HCT116 (cell line): ENCODE results near the gene FAM168A. TPM values are rescaled to one million over a fixed set of nuclear protein-coding genes. Genes with fewer than 3 reads are reported as not detected.

Experiments used
- ATAC-seq: fragments of 200-7000 bp; cut with Tn5 transposase; 2 replicates; pipeline ENCODE4 v1.9.1; 2020; ENCODE audit warnings: mild to moderate bottlenecking, moderate library complexity
- BruUV-seq: library from RNA; stranded (reverse); fragments of 400-500 nt; replicated peaks from 2 replicates; lab custom pipeline; 2021; lab: Mats Ljungman, UMichigan
- CTCF ChIA-PET: fragments of 300-600 bp; sonication (Branson Sonifier 250); formaldehyde crosslinking; loops from one replicate; lab custom pipeline; 2021; ENCODE audit warnings: antibody characterized with exemption; lab: Charles Lee
- POLR2A ChIA-PET: fragments of 300-600, 350-600 bp; sonication (Branson Sonifier 250); formaldehyde crosslinking; loops from one replicate; lab custom pipeline; 2021; ENCODE audit warnings: antibody characterized with exemption; lab: Charles Lee
- RAD21 ChIA-PET, 2 experiments: fragments of 300-600 bp; sonication (Branson Sonifier 250); formaldehyde crosslinking; loops; one replicate each; lab custom pipeline; 2023; ENCODE audit warnings: low total read pairs in 2 of 2; ENCODE audit not compliant: uncharacterized antibody in 2 of 2, unreplicated experiment in 2 of 2, low non-redundant PET in 1 of 2; lab: Charles Lee
- DNase-seq: peaks from one replicate; pipeline ENCODE4 v3.0.0-alpha.2; 2010; ENCODE audit warnings: low read depth, low spot score
- H2AFZ ChIP-seq: fragments of 200-600 bp; shearing (Covaris generic), sonication (generic); 2 replicates; pipeline ENCODE4 v1.6.1; 2017; ENCODE audit warnings: low read depth, mixed run types, mixed read lengths, antibody characterized with exemption, low read length; ENCODE audit not compliant: poor library complexity, severe bottlenecking
- H3K27ac ChIP-seq: 2 replicates; pipeline ENCODE4 v1.5.1; 2012; ENCODE audit warnings: low read depth, low read length
- H3K27me3 ChIP-seq: fragments of 200-600 bp; sonication (generic); 2 replicates; pipeline ENCODE4 v1.6.1; 2016; ENCODE audit warnings: mixed run types, low read length, mixed read lengths; ENCODE audit not compliant: insufficient read depth
- H3K36me3 ChIP-seq, 2 experiments: fragments of 200-500 bp in 1 of 2; fragments of 200-600 bp in 1 of 2; sonication (Bioruptor generic) in 1 of 2; sonication (generic) in 1 of 2; 2 replicates each; pipeline versions ENCODE4 v1.5.1 to v1.6.1; 2014 to 2016; ENCODE audit warnings: low read length in 2 of 2, inconsistent platforms in 1 of 2, mixed read lengths in 1 of 2, mixed run types in 1 of 2; ENCODE audit not compliant: insufficient read depth in 2 of 2, control insufficient read depth in 1 of 2
- H3K4me1 ChIP-seq, 2 experiments: fragments of 200-600 bp in 1 of 2; sonication (generic) in 1 of 2; 2 replicates each; pipeline versions ENCODE4 v1.5.1 to v1.6.1; 2012 to 2017; ENCODE audit warnings: low read length in 2 of 2, inconsistent platforms in 1 of 2, mild to moderate bottlenecking in 1 of 2, mixed read lengths in 1 of 2, mixed run types in 1 of 2, moderate library complexity in 1 of 2; ENCODE audit not compliant: insufficient read depth in 2 of 2, control insufficient read depth in 1 of 2
- H3K4me2 ChIP-seq: fragments of 200-600 bp; sonication (generic); 2 replicates; pipeline ENCODE4 v1.6.1; 2017; ENCODE audit warnings: mixed run types, low read length, mixed read lengths
- H3K4me3 ChIP-seq, 2 experiments: fragments of 200-600 bp in 1 of 2; sonication (generic) in 1 of 2; replicated peaks in 1 of 2; 2 replicates each; pipeline ENCODE4 v1.5.1; 2011 to 2016; ENCODE audit warnings: low read length in 2 of 2, control low read depth in 1 of 2, low read depth in 1 of 2, mild to moderate bottlenecking in 1 of 2, mixed read lengths in 1 of 2, mixed run types in 1 of 2
- H3K79me2 ChIP-seq: fragments of 200-600 bp; sonication (generic); 2 replicates; pipeline ENCODE4 v1.6.1; 2017; ENCODE audit warnings: mild to moderate bottlenecking, mixed run types, low read length, moderate library complexity, mixed read lengths; ENCODE audit not compliant: insufficient read depth
- H3K9ac ChIP-seq: fragments of 200-600 bp; sonication (generic); 2 replicates; pipeline ENCODE4 v1.6.1; 2016; ENCODE audit warnings: low read length, mixed read lengths
- H3K9me2 ChIP-seq: fragments of 200-600 bp; sonication (generic), shearing (Covaris generic); 2 replicates; pipeline ENCODE4 v1.6.1; 2017; ENCODE audit warnings: mixed run types, mild to moderate bottlenecking, moderate library complexity; ENCODE audit not compliant: insufficient read depth
- H3K9me3 ChIP-seq, 2 experiments: fragments of 200-500 bp in 1 of 2; fragments of 200-600 bp in 1 of 2; sonication (Bioruptor generic) in 1 of 2; sonication (generic) in 1 of 2; 2 replicates each; pipeline ENCODE4 v1.6.1; 2014 to 2017; ENCODE audit warnings: low read length in 2 of 2, mixed read lengths in 2 of 2, inconsistent platforms in 1 of 2, low read depth in 1 of 2, mild to moderate bottlenecking in 1 of 2, mixed run types in 1 of 2, moderate library complexity in 1 of 2; ENCODE audit not compliant: control insufficient read depth in 1 of 2, insufficient read depth in 1 of 2
- H4K20me1 ChIP-seq: fragments of 200-600 bp; sonication (generic), shearing (Covaris generic); 2 replicates; pipeline ENCODE4 v1.6.1; 2017; ENCODE audit warnings: mixed run types, mild to moderate bottlenecking, moderate library complexity; ENCODE audit not compliant: insufficient read depth
- CBX3 ChIP-seq: IDR thresholded peaks from 2 replicates; pipeline ENCODE4 v1.6.1; 2012; ENCODE audit warnings: low read depth
- CEBPB ChIP-seq: IDR thresholded peaks from 2 replicates; pipeline ENCODE4 v1.6.1; 2012; ENCODE audit warnings: low read depth
- CTCF ChIP-seq, 3 experiments: fragments of 200-600 bp in 1 of 3; sonication (generic) in 1 of 3; IDR thresholded peaks in 2 of 3; conservative IDR thresholded peaks in 1 of 3; 2 replicates each; pipeline ENCODE4 v1.5.1; 2012 to 2017; ENCODE audit warnings: low read depth in 2 of 3, low read length in 2 of 3, antibody characterized with exemption in 1 of 3, borderline replicate concordance in 1 of 3, control low read depth in 1 of 3, mild to moderate bottlenecking in 1 of 3, mixed read lengths in 1 of 3, mixed run types in 1 of 3, moderate library complexity in 1 of 3; ENCODE audit not compliant: insufficient read depth in 1 of 3
- EGR1 ChIP-seq: IDR thresholded peaks from 2 replicates; pipeline ENCODE4 v1.6.1; 2012; ENCODE audit warnings: low read depth
- ELF1 ChIP-seq: IDR thresholded peaks from 2 replicates; pipeline ENCODE4 v1.6.1; 2012; ENCODE audit warnings: low read depth, borderline replicate concordance
- EZH2phosphoT487 ChIP-seq: fragments of 200-600 bp; IDR thresholded peaks from 2 replicates; pipeline ENCODE4 v1.6.1; 2018; ENCODE audit warnings: antibody characterized with exemption, borderline replicate concordance
- JUND ChIP-seq: IDR thresholded peaks from 2 replicates; pipeline ENCODE4 v1.6.1; 2012
- SIN3A ChIP-seq: IDR thresholded peaks from 2 replicates; pipeline ENCODE4 v1.6.1; 2012; ENCODE audit warnings: low read depth
- TCF7L2 ChIP-seq: IDR thresholded peaks from 2 replicates; pipeline ENCODE4 v1.7.0; 2011; ENCODE audit warnings: borderline replicate concordance, inconsistent platforms; ENCODE audit not compliant: insufficient read depth, insufficient read length; ENCODE audit errors: extremely low read depth
- intact Hi-C: fragments of 100-400 bp; cut with micrococcal nuclease; formaldehyde crosslinking; loops from 2 replicates; pipeline ENCODE4 v1.10.0; 2022
- total RNA-seq: library from RNA; stranded (reverse); gene quantifications from one replicate; pipeline ENCODE4 v1.2.1, GENCODE V29; 2021; ENCODE audit not compliant: unreplicated experiment

Gene FAM168A
- total RNA-seq, 1 experiment from 2014 or later: 31.5 TPM

- H3K9me2 ChIP-seq: no peaks in the 10 kb centered on the region
- CTCF ChIA-PET: no interaction called here
Observed at GRCh38 chr11:73518195-73518594, 79.7 kb downstream of the FAM168A start.

GRCh38 chr11:73516080-73516479 lies 81.8 kb downstream of the FAM168A start:
- intact Hi-C loops: no loop called here
- CTCF ChIA-PET: interaction anchor here (0.6 kb wide), 1 partner anchor 936 kb away, joined by 3 read pairs; no protein-coding TSS in a partner anchor
- POLR2A ChIA-PET: no interaction called here

More at GRCh38 chr11:73518195-73518594, 79.7 kb downstream of the FAM168A start:
- Histone ChIP-seq H3K9ac (no peak overlapping the region), H3K36me3 (no peaks in the 10 kb centered on the region), H4K20me1 (no peaks in the 10 kb centered on the region), H3K79me2 (no peaks in the 10 kb centered on the region), H3K9me3 (no peaks in the 10 kb centered on the region), H3K4me1 (peaks cover 27 to 42% of the 10 kb centered on the region in 2 experiments), H3K4me2 (no peak overlapping the region), H3K4me3 (no peak overlapping the region), H3K27ac (no peak overlapping the region), H2AFZ (no peak overlapping the region), H3K27me3 (no peaks in the 10 kb centered on the region)
- no peak for TF ChIP-seq EZH2phosphoT487
- DNase-seq: no peak
- RAD21 ChIA-PET: no interaction called here
- no TSS peak for BruUV-seq
- no peak for ATAC-seq
- intact Hi-C loops: no loop called here
- POLR2A ChIA-PET: no interaction called here

More at GRCh38 chr11:73516080-73516479, 81.8 kb downstream of the FAM168A start:
- DNase-seq: no peak
- H3K4me1 ChIP-seq: peaks cover 13 to 26% of the 10 kb centered on the region in 2 experiments
- H3K79me2 ChIP-seq: no peaks in the 10 kb centered on the region
- no peak overlapping the region for H2AFZ ChIP-seq
- no peaks in the 10 kb centered on the region for H3K9me3 ChIP-seq
- no peak overlapping the region for H3K4me2 ChIP-seq
- no peak for TF ChIP-seq EGR1
- no peak for TF ChIP-seq CTCF (IDR thresholded peaks at IDR 0.05 in 2 of 3, conservative IDR thresholded peaks at IDR 0.05 in 1 of 3; ENCODE audit: borderline replicate concordance in 1 of 3, insufficient read depth in 1 of 3, low read depth in 2 of 3, low read length in 2 of 3)
- TF ChIP-seq CBX3: no peak
- TF ChIP-seq CEBPB: no peak
- TF ChIP-seq JUND: no peak
- no peak for TF ChIP-seq TCF7L2
- TF ChIP-seq ELF1: no peak
- no peak for TF ChIP-seq SIN3A
- RAD21 ChIA-PET: no interaction called here
- no peaks in the 10 kb centered on the region for H3K36me3 ChIP-seq
- no peaks in the 10 kb centered on the region for H3K9me2 ChIP-seq
- ATAC-seq: no peak
- H3K27ac ChIP-seq: no peak overlapping the region
- BruUV-seq: no TSS peak
- no peaks in the 10 kb centered on the region for H4K20me1 ChIP-seq
- H3K4me3 ChIP-seq: no peak overlapping the region
- no peak overlapping the region for H3K9ac ChIP-seq
- no peaks in the 10 kb centered on the region for H3K27me3 ChIP-seq
